Measurements from ENCODE around the gene SHH. TPM values are rescaled to one million over a fixed set of nuclear protein-coding genes. Genes with fewer than 3 reads are reported as not detected.

The SHH gene
- polyA plus RNA-seq, 1 donor from 2014 or later, result 1.5 TPM

GRCh38 chr7:155848691-155849669 lies 36.7 kb upstream of the SHH start:
- H2AFZ ChIP-seq (ENCODE audit: low read depth, low read length), result no peak overlapping the region
- no peak for TF ChIP-seq TAF1 (IDR thresholded peaks at IDR 0.05; ENCODE audit: low read depth)
- no peak for TF ChIP-seq POLR2AphosphoS5 (IDR thresholded peaks at IDR 0.05)
- no peak for TF ChIP-seq REST (IDR thresholded peaks at IDR 0.05; ENCODE audit: borderline replicate concordance)
- no peak for TF ChIP-seq MXI1 (conservative IDR thresholded peaks at IDR 0.05; ENCODE audit: poor library complexity, severe bottlenecking)
- TF ChIP-seq EP300 (conservative IDR thresholded peaks at IDR 0.05; ENCODE audit: poor library complexity, severe bottlenecking), result no peak
- TF ChIP-seq RAD21 (conservative IDR thresholded peaks at IDR 0.05), result no peak
- no peak for TF ChIP-seq CTCF (IDR thresholded peaks at IDR 0.05; ENCODE audit: poor library complexity, severe bottlenecking)
- no peak for TF ChIP-seq SMC3 (conservative IDR thresholded peaks at IDR 0.05; ENCODE audit: poor library complexity)
- no peaks in the 10 kb centered on the region for H3K9me3 ChIP-seq (ENCODE audit: low read length)
- no peak overlapping the region for H3K9ac ChIP-seq (ENCODE audit: low read length)
- H3K4me3 ChIP-seq (ENCODE audit: low read length), result no peak overlapping the region
- no peaks in the 10 kb centered on the region for H3K27me3 ChIP-seq (ENCODE audit: insufficient read depth, low read depth, low read length)
- H4K20me1 ChIP-seq (ENCODE audit: insufficient read depth), result no peaks in the 10 kb centered on the region
- no peak overlapping the region for H3K4me2 ChIP-seq (ENCODE audit: low read length)
- H3K27ac ChIP-seq (ENCODE audit: low read length), result no peak overlapping the region
- H3K79me2 ChIP-seq (replicated peaks; ENCODE audit: insufficient read depth, low read length), result no peaks in the 10 kb centered on the region
- no peaks in the 10 kb centered on the region for H3F3A ChIP-seq (ENCODE audit: insufficient read depth, low read length, poor library complexity, severe bottlenecking)
- no peaks in the 10 kb centered on the region for H3K9me2 ChIP-seq (ENCODE audit: insufficient read depth, low read length)
- no peaks in the 10 kb centered on the region for H3K36me3 ChIP-seq (ENCODE audit: insufficient read depth, low read length)

- no peaks in the 10 kb centered on the region for H3K36me3 ChIP-seq (ENCODE audit: insufficient read depth, low read length)
- H3K27me3 ChIP-seq (ENCODE audit: insufficient read depth, low read depth, low read length), result no peaks in the 10 kb centered on the region
- H3K4me2 ChIP-seq (ENCODE audit: low read length), result no peak overlapping the region
- no peaks in the 10 kb centered on the region for H3K9me3 ChIP-seq (ENCODE audit: low read length)
- no peaks in the 10 kb centered on the region for H3F3A ChIP-seq (ENCODE audit: insufficient read depth, low read length, poor library complexity, severe bottlenecking)
- no peak overlapping the region for H3K4me3 ChIP-seq (ENCODE audit: low read length)
- H4K20me1 ChIP-seq (ENCODE audit: insufficient read depth), result no peaks in the 10 kb centered on the region
- H2AFZ ChIP-seq (ENCODE audit: low read depth, low read length), result no peak overlapping the region
- TF ChIP-seq CTCF (IDR thresholded peaks at IDR 0.05; ENCODE audit: poor library complexity, severe bottlenecking), result no peak
- TF ChIP-seq SMC3 (conservative IDR thresholded peaks at IDR 0.05; ENCODE audit: poor library complexity), result no peak
- TF ChIP-seq EP300 (conservative IDR thresholded peaks at IDR 0.05; ENCODE audit: poor library complexity, severe bottlenecking), result no peak
- no peak overlapping the region for H3K9ac ChIP-seq (ENCODE audit: low read length)
- H3K79me2 ChIP-seq (replicated peaks; ENCODE audit: insufficient read depth, low read length), result no peaks in the 10 kb centered on the region
- H3K9me2 ChIP-seq (ENCODE audit: insufficient read depth, low read length), result no peaks in the 10 kb centered on the region
- H3K27ac ChIP-seq (ENCODE audit: low read length), result no peak overlapping the region
Observed at GRCh38 chr7:155847821-155848435, 35.7 kb upstream of the SHH start.
